Activated T-helper 17 cell treated with anti-CD3 and anti-CD28 coated beads, Interleukin-2, amount 50 U/mL, for 72 hours (primary cell): ENCODE data around the gene TAF9B. TPM values are rescaled to one million over a fixed set of nuclear protein-coding genes. Genes with fewer than 3 reads are reported as not detected.
"Not testable (repeated sequence)": the region's sequence is repeated elsewhere in the genome, so short reads cannot be mapped to it uniquely, and the experiment has no call there.

Experiments used
- ATAC-seq: fragments of 150-1000 bp; cut with Tn5 transposase; replicated peaks from 2 replicates; pipeline ENCODE4 v1.10.0; 2021; ENCODE audit warnings: mild to moderate bottlenecking, moderate library complexity
- H3K27ac Mint-ChIP-seq: one replicate; pipeline ENCODE4 v1.8.0; 2022; ENCODE audit warnings: mixed read lengths
- H3K27me3 Mint-ChIP-seq: one replicate; pipeline ENCODE4 v1.8.0; 2022; ENCODE audit warnings: mixed read lengths
- H3K36me3 Mint-ChIP-seq: one replicate; pipeline ENCODE4 v1.8.0; 2022; ENCODE audit warnings: low read depth, mild to moderate bottlenecking, mixed read lengths
- H3K4me1 Mint-ChIP-seq: one replicate; pipeline ENCODE4 v1.8.0; 2022; ENCODE audit warnings: mixed read lengths
- H3K4me3 Mint-ChIP-seq: one replicate; pipeline ENCODE4 v1.8.0; 2022; ENCODE audit warnings: mild to moderate bottlenecking, mixed read lengths
- H3K9me3 Mint-ChIP-seq: one replicate; pipeline ENCODE4 v1.8.0; 2022; ENCODE audit warnings: mixed read lengths
- total RNA-seq, 2 donors: library from RNA; stranded (reverse); gene quantifications; one replicate each; pipeline ENCODE4 v1.2.3, GENCODE V29; 2022

The TAF9B gene
- total RNA-seq, 2 donors from 2014 or later, result 13.4 to 20.6 TPM

- Mint-ChIP-seq H3K36me3 (peaks cover 91% of the 10 kb centered on the region), H3K4me3 (peak overlapping the region; percentile 9), H3K27me3 (no peaks in the 10 kb centered on the region), H3K4me1 (no peaks in the 10 kb centered on the region), H3K27ac (peak overlapping the region; percentile 78), H3K9me3 (no peaks in the 10 kb centered on the region)
- ATAC-seq, result no peak
Observed at GRCh38 chrX:78129714-78130113, 9.7 kb downstream of the TAF9B start.

GRCh38 chrX:78125781-78126180, 13.7 kb downstream of the TAF9B start:
- peaks cover 100% of the 10 kb centered on the region for H3K36me3 Mint-ChIP-seq
- not testable (repeated sequence) for H3K4me3 Mint-ChIP-seq, H3K27me3 Mint-ChIP-seq, ATAC-seq, H3K9me3 Mint-ChIP-seq, H3K4me1 Mint-ChIP-seq
- H3K27ac Mint-ChIP-seq, result peak overlapping the region; percentile 36

GRCh38 chrX:78125148-78125547, 14.3 kb downstream of the TAF9B start:
- no peaks in the 10 kb centered on the region for H3K9me3 Mint-ChIP-seq
- ATAC-seq, result no peak
- no peak overlapping the region for H3K4me3 Mint-ChIP-seq
- peaks cover 99% of the 10 kb centered on the region for H3K36me3 Mint-ChIP-seq
- no peaks in the 10 kb centered on the region for H3K27me3 Mint-ChIP-seq
- peak overlapping the region; percentile 37 for H3K27ac Mint-ChIP-seq
- peaks cover 9% of the 10 kb centered on the region for H3K4me1 Mint-ChIP-seq

DNA sequence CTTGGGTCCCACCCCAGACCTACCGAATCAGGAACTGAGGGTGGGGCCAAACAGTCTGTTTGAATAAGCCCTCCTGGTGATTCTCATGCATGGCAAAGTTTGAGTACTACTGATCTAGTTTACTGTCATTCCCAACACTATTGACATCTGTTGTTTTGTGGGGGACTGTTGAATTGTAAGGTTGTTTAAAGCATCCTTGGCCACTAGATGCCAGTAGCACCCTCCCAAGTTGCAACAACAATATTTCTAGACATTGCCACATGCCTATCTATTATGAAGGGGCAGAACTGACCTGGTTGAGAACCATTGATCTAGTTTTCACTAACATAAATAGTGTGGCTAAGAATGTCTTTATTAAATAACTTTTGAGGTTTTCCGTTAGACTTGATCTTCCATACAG, 15.1 kb downstream of the TAF9B start:
- Mint-ChIP-seq H3K27ac (peak overlapping the region; percentile 37), H3K4me3 (peak overlapping the region; percentile 11), H3K9me3 (no peaks in the 10 kb centered on the region), H3K36me3 (peaks cover 98% of the 10 kb centered on the region), H3K27me3 (no peaks in the 10 kb centered on the region), H3K4me1 (peaks cover 9% of the 10 kb centered on the region)
- no peak for ATAC-seq

GRCh38 chrX:78123190-78123589, 16.3 kb downstream of the TAF9B start:
- peak; percentile 94 for ATAC-seq
- Mint-ChIP-seq H3K27ac (peak overlapping the region; percentile 67), H3K9me3 (no peaks in the 10 kb centered on the region), H3K4me1 (peaks cover 13% of the 10 kb centered on the region), H3K4me3 (peak overlapping the region; percentile 35), H3K36me3 (peaks cover 98% of the 10 kb centered on the region), H3K27me3 (no peaks in the 10 kb centered on the region)

- Mint-ChIP-seq H3K27me3 (no peaks in the 10 kb centered on the region), H3K36me3 (peaks cover 98% of the 10 kb centered on the region), H3K9me3 (no peaks in the 10 kb centered on the region), H3K4me3 (peak overlapping the region; percentile 45), H3K4me1 (peaks cover 21% of the 10 kb centered on the region), H3K27ac (no peak overlapping the region)
- ATAC-seq, result no peak
Observed at GRCh38 chrX:78119521-78120227, 19.8 kb downstream of the TAF9B start.

- H3K4me1 Mint-ChIP-seq, result peaks cover 21% of the 10 kb centered on the region
- no peaks in the 10 kb centered on the region for H3K9me3 Mint-ChIP-seq
- H3K27ac Mint-ChIP-seq, result no peak overlapping the region
- H3K27me3 Mint-ChIP-seq, result no peaks in the 10 kb centered on the region
- H3K36me3 Mint-ChIP-seq, result peaks cover 98% of the 10 kb centered on the region
- peak overlapping the region; percentile 45 for H3K4me3 Mint-ChIP-seq
- ATAC-seq, result no peak
Observed at GRCh38 chrX:78118628-78119027, 20.8 kb downstream of the TAF9B start.

- Mint-ChIP-seq H3K27me3 (no peaks in the 10 kb centered on the region), H3K4me3 (peak overlapping the region; percentile 62), H3K36me3 (peaks cover 98% of the 10 kb centered on the region)
Observed at GRCh38 chrX:78116766-78117165, 22.7 kb downstream of the TAF9B start.

GRCh38 chrX:78116365-78116764, 23.1 kb downstream of the TAF9B start:
- no peak for ATAC-seq
- peak overlapping the region; percentile 62 for H3K4me3 Mint-ChIP-seq
- no peaks in the 10 kb centered on the region for H3K27me3 Mint-ChIP-seq
- H3K4me1 Mint-ChIP-seq, result peaks cover 18% of the 10 kb centered on the region
- H3K9me3 Mint-ChIP-seq, result no peaks in the 10 kb centered on the region
- H3K36me3 Mint-ChIP-seq, result peaks cover 98% of the 10 kb centered on the region
- peak overlapping the region; percentile 62 for H3K27ac Mint-ChIP-seq

More at GRCh38 chrX:78116766-78117165, 22.7 kb downstream of the TAF9B start:
- H3K27ac Mint-ChIP-seq, result peak overlapping the region; percentile 62
- no peak for ATAC-seq
- no peaks in the 10 kb centered on the region for H3K9me3 Mint-ChIP-seq
- H3K4me1 Mint-ChIP-seq, result peaks cover 16% of the 10 kb centered on the region

GRCh38 chrX:78111140-78111931, 28.1 kb downstream of the TAF9B start:
- no peak for ATAC-seq
- Mint-ChIP-seq H3K27me3 (no peaks in the 10 kb centered on the region), H3K36me3 (peaks cover 100% of the 10 kb centered on the region), H3K27ac (no peak overlapping the region), H3K4me3 (peak overlapping the region; percentile 57), H3K9me3 (no peaks in the 10 kb centered on the region), H3K4me1 (peaks cover 9% of the 10 kb centered on the region)

DNA sequence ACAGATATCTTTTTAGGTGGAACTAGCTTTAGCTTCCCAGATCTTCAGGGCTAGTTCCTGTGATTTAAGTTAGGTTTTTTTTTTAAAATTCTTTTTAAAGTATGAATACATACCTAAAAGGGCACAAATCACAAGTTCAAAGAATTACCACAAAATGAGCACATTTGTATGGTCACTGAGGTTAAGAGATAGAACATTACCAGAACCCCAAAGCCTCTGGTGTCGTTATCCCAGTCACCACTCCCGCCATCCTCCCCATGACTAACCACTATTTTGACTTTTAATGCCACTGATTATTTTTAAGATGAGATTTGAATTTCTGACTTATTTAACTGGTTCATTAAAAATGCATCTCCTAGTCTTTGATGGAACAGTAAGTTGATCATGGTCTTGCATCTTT, 30.0 kb downstream of the TAF9B start:
- no peaks in the 10 kb centered on the region for H3K27me3 Mint-ChIP-seq
- ATAC-seq, result peak; percentile 21
- peaks cover 100% of the 10 kb centered on the region for H3K36me3 Mint-ChIP-seq
- peak overlapping the region; percentile 33 for H3K27ac Mint-ChIP-seq
- H3K4me3 Mint-ChIP-seq, result peak overlapping the region; percentile 96
- peaks cover 9% of the 10 kb centered on the region for H3K4me1 Mint-ChIP-seq
- H3K9me3 Mint-ChIP-seq, result no peaks in the 10 kb centered on the region

- ATAC-seq, result no peak
- Mint-ChIP-seq H3K27me3 (no peaks in the 10 kb centered on the region), H3K9me3 (no peaks in the 10 kb centered on the region), H3K4me3 (peak overlapping the region; percentile 96), H3K27ac (peak overlapping the region; percentile 94), H3K36me3 (peaks cover 82% of the 10 kb centered on the region), H3K4me1 (peaks cover 10% of the 10 kb centered on the region)
Observed at GRCh38 chrX:78106651-78106986, 32.8 kb downstream of the TAF9B start.

GRCh38 chrX:78105944-78106650, 33.4 kb downstream of the TAF9B start:
- ATAC-seq, result no peak
- H3K27ac Mint-ChIP-seq, result peak overlapping the region; percentile 94
- peaks cover 10% of the 10 kb centered on the region for H3K4me1 Mint-ChIP-seq
- H3K4me3 Mint-ChIP-seq, result peak overlapping the region; percentile 96
- H3K36me3 Mint-ChIP-seq, result peaks cover 77% of the 10 kb centered on the region
- H3K27me3 Mint-ChIP-seq, result no peaks in the 10 kb centered on the region
- H3K9me3 Mint-ChIP-seq, result no peaks in the 10 kb centered on the region

DNA sequence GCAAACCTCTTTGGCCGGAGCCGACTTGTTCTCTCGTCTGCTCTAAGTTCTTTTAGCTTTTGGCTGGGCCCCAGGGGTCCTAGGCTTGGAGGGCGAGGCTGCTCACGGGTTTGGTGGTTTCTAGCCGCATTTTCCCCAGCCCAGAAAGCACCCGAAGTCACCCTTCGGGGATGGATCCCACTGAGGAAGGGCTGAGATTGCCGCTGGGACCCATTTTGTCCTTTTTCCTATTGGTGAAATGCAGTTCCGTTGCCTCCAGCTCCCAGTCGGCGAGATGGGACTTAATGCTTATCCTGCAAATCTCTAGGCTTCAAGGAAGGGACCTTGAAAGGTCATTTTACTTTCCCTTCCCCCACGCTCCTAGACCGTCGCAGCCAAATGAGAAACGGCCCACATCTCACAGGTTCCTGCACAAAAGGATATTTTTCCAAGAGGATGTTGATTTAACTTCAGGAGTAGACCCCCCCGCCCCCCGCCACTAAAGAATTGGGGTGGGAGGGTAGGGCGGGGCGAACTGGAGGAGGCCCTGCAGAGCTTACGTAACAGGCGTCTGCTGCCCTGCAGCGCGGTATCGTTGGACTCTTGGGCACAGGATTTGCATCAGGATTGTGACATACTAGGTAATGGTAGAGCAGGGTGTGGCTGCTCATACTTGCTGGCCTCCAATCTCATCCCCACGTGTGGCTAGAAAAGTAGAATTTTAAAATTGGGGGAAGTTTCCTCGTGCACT, 34.8 kb downstream of the TAF9B start:
- no peaks in the 10 kb centered on the region for H3K9me3 Mint-ChIP-seq
- no peak for ATAC-seq
- H3K4me3 Mint-ChIP-seq, result peak overlapping the region; percentile 96
- peaks cover 8% of the 10 kb centered on the region for H3K4me1 Mint-ChIP-seq
- peak overlapping the region; percentile 94 for H3K27ac Mint-ChIP-seq
- H3K36me3 Mint-ChIP-seq, result peaks cover 62% of the 10 kb centered on the region
- no peaks in the 10 kb centered on the region for H3K27me3 Mint-ChIP-seq
